Left ventricle myocardium inferior (tissue), 1 donor: ENCODE results near the gene DRAM2. TPM values are rescaled to one million over a fixed set of nuclear protein-coding genes. Genes with fewer than 3 reads are reported as not detected.

Source experiments
- DNase-seq: peaks from one replicate; pipeline ENCODE4 v3.0.0-alpha.2; 2020
- H3K27ac ChIP-seq: fragments of 200-600 bp; replicated peaks from 2 replicates; pipeline ENCODE4 v1.8.0; 2021
- H3K27me3 ChIP-seq: fragments of 200-600 bp; 2 replicates; pipeline ENCODE4 v1.8.0; 2021; ENCODE audit warnings: low read depth
- H3K36me3 ChIP-seq: fragments of 200-600 bp; 2 replicates; pipeline ENCODE4 v1.8.0; 2021
- H3K4me1 ChIP-seq: fragments of 200-600 bp; 2 replicates; pipeline ENCODE4 v1.8.0; 2021
- H3K4me3 ChIP-seq: fragments of 200-600 bp; 2 replicates; pipeline ENCODE4 v1.8.0; 2021; ENCODE audit warnings: mild to moderate bottlenecking, moderate library complexity
- H3K9me3 ChIP-seq: fragments of 200-600 bp; replicated peaks from 2 replicates; pipeline ENCODE4 v1.8.0; 2021
- intact Hi-C: fragments of 100-400 bp; cut with micrococcal nuclease; formaldehyde crosslinking; loops from one replicate; pipeline ENCODE4 v1.11.0; 2022
- total RNA-seq: library from RNA; stranded (reverse); fragmentation: NEBNext Ultra II Directional; extraction: Animal tissue kit (Norgen Biotek cat#: 25700); gene quantifications from one replicate; pipeline ENCODE4 v1.2.1, GENCODE V29; 2021
- TF ChIP-seq, protein P1 (sequence below): fragments of 200-600 bp; IDR thresholded peaks from 2 replicates; pipeline ENCODE4 v1.8.0; 2021; ENCODE audit warnings: antibody characterized with exemption, mild to moderate bottlenecking, borderline replicate concordance
- donor health status: DM: no; HTN: yes; CAD: no; lungs with severe emphysema.

The DRAM2 gene
- total RNA-seq, 1 donor from 2014 or later, result 33.0 TPM

DNA sequence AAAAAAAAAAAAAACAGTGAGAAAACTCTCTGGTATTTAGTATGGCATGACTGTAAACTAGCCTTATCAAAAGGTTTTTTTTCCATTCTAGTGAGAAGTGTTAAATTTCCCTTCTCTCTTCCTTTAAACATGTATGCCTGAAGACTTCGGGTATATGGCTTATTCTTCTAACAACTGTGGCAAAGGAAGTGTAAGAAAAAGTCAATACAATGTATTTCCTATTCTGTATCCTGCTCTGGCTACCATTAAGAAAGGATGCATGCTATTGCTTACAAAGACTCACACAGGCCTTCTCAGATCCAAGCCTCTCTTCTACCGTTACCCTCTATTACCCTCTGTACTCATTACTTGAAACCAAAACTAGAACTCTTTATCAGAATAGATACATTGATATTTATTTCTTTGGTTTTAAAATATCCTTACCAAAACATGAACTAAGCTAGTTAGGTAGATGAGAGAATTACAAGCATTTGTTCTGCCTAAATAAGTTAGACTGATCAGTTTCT, 8.5 kb upstream of the DRAM2 start:
- no peak overlapping the region for H3K27ac ChIP-seq
- no peaks in the 10 kb centered on the region for H3K27me3 ChIP-seq
- peaks cover 54% of the 10 kb centered on the region for H3K36me3 ChIP-seq
- no peak overlapping the region for H3K4me3 ChIP-seq
- no peak for DNase-seq
- peaks cover 1% of the 10 kb centered on the region for H3K9me3 ChIP-seq
- TF ChIP-seq, protein P1, sequence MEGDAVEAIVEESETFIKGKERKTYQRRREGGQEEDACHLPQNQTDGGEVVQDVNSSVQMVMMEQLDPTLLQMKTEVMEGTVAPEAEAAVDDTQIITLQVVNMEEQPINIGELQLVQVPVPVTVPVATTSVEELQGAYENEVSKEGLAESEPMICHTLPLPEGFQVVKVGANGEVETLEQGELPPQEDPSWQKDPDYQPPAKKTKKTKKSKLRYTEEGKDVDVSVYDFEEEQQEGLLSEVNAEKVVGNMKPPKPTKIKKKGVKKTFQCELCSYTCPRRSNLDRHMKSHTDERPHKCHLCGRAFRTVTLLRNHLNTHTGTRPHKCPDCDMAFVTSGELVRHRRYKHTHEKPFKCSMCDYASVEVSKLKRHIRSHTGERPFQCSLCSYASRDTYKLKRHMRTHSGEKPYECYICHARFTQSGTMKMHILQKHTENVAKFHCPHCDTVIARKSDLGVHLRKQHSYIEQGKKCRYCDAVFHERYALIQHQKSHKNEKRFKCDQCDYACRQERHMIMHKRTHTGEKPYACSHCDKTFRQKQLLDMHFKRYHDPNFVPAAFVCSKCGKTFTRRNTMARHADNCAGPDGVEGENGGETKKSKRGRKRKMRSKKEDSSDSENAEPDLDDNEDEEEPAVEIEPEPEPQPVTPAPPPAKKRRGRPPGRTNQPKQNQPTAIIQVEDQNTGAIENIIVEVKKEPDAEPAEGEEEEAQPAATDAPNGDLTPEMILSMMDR, result no peak
- intact Hi-C loops, result no loop called here
- H3K4me1 ChIP-seq, result peaks cover 19% of the 10 kb centered on the region

DNA sequence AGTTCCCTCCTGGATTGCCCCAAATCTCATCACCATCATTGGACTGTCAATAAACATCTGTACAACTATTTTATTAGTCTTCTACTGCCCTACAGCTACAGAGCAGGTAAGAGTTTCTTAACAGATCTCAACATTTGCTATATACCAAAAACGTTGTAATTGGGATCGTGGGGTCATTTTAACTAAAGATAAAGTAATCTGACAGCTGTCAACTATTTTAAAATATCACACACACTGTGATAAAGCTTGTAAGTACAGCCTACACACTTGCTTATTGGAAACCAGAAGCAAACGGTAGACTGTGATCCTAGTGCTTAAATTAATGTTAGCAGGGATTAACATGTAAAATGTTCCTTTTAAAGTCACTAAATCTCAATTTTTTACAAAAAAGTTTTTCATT, 8.1 kb upstream of the DRAM2 start:
- no peak for DNase-seq
- TF ChIP-seq, protein P1, result no peak
- peaks cover 19% of the 10 kb centered on the region for H3K4me1 ChIP-seq
- no peak overlapping the region for H3K4me3 ChIP-seq
- intact Hi-C loops, result no loop called here
- no peaks in the 10 kb centered on the region for H3K9me3 ChIP-seq
- no peaks in the 10 kb centered on the region for H3K27me3 ChIP-seq
- H3K27ac ChIP-seq, result no peak overlapping the region
- H3K36me3 ChIP-seq, result peaks cover 49% of the 10 kb centered on the region

DNA sequence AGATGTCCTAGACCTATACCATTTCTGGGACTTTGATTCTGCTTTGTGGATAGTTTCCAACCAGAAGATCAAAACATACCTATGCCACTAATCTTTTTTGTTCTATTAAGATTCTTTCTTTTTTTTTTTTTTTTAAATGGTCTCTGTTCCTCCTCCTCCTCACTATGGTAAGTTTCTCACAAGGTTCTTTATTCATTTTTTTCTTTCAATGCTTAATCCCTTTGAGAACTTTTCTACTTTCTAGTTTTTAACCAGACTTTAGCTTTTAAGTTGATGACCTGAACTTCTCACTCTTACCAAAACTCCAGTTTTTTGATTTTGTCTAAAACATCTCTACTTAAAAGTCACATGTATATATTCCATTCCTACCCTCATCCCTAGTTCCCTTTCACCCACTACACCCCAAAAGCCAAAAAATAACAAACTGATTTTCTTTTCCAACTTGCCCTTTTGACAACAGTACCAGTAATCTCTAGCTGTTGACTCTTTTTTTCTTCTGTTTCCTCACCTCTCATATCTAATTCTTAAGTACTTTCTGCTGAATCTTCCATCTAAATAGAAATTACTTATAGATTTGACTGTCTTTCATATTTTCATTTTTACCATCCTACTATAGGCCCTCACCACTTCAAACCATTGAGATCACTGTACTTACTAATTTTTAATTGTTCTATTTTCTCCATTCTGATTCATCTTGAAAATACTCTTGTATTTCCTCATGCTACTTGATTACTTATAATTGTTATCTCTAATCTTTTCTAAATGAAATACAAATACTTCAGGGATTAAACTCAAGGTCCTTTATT, 6.3 kb upstream of the DRAM2 start:
- intact Hi-C loops, result no loop called here

DNA sequence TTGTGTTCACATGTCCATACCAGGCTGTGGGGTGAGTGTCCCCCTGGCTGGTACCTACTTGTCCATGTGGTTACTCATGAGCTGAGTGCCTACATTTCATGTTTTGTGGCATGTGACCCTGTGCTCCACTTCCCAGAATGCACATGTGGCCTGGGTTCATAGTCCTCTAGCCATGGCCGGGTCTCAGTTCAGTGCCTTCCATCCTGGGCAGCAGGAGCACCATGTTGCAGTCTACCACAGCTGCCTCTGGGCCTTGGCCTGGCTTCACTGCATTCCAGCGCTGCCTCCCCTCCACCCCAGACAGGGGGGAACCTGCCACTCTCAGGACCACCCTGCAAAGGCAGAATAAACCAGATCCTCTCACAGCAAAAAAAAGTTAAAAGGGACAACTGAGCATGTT, 5.6 kb upstream of the DRAM2 start:
- TF ChIP-seq, protein P1, result no peak
- Histone ChIP-seq H3K4me3 (no peak overlapping the region), H3K27me3 (no peaks in the 10 kb centered on the region), H3K27ac (no peak overlapping the region), H3K36me3 (peaks cover 30% of the 10 kb centered on the region), H3K9me3 (no peaks in the 10 kb centered on the region), H3K4me1 (peaks cover 41% of the 10 kb centered on the region)
- intact Hi-C loops, result no loop called here
- no peak for DNase-seq

More for the DNA sequence above, 6.3 kb upstream of the DRAM2 start:
- TF ChIP-seq, protein P1, result no peak
- Histone ChIP-seq H3K9me3 (no peaks in the 10 kb centered on the region), H3K4me1 (peaks cover 35% of the 10 kb centered on the region), H3K27ac (no peak overlapping the region), H3K36me3 (peaks cover 36% of the 10 kb centered on the region), H3K27me3 (no peaks in the 10 kb centered on the region), H3K4me3 (no peak overlapping the region)
- DNase-seq, result no peak

DNA sequence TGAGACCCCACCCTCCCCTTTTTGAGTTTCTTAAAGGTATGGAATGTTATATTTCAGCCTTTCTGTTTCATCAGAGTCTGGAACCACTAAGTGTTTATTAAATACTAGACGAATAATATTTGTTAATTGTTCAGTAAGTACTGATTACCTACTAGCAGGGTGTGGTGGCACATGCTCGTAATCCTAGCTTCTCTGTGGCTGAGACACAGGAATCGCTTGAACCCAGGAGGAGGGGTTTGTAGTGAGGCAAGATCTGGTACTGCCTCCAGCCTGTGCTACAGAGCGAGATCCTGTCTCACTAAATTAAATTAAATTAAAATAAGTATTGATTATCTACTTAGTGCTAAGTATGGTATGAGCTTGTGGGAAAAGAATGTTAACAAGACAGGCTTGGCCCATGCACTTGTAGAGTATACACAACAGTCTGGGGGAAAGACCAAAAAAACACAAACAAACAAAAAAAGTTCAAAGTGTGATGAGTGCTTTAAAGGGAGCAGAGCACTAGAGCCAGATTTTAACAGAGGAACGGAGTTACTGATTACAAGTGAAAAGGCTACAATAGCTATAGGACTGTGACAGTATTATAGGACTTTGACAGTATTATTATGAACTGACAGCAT, 2.6 kb upstream of the DRAM2 start:
- intact Hi-C loops, result no loop called here
- DNase-seq, result no peak
- Histone ChIP-seq H3K27me3 (no peaks in the 10 kb centered on the region), H3K27ac (no peak overlapping the region), H3K4me3 (no peak overlapping the region), H3K36me3 (peaks cover 3% of the 10 kb centered on the region), H3K9me3 (no peaks in the 10 kb centered on the region), H3K4me1 (peaks cover 42% of the 10 kb centered on the region)
- TF ChIP-seq, protein P1, result no peak
